Upper lobe of left lung (tissue), 4 donors: Measurements from ENCODE around the gene RSPH9.

Experiments used
- CTCF ChIP-seq, 6 experiments: fragments of 450-650 bp in 4 of 6; fragments of 200-600 bp in 2 of 6; sonication (generic) in 2 of 6; IDR thresholded peaks; one replicate each; pipeline ENCODE4 v1.5.1; 2016 to 2019; ENCODE audit warnings: antibody characterized with exemption in 6 of 6
- EP300 ChIP-seq, 4 donors: sonication (generic); formaldehyde crosslinking; IDR thresholded peaks; one replicate each; pipeline ENCODE4 v1.5.1; 2017; ENCODE audit warnings: antibody characterized with exemption in 4 of 4, control low read depth in 2 of 4
- POLR2A ChIP-seq, 4 donors: fragments of 450-650 bp; IDR thresholded peaks; one replicate each; pipeline ENCODE4 v1.5.1; 2016 to 2017; ENCODE audit warnings: antibody characterized with exemption in 4 of 4, mild to moderate bottlenecking in 2 of 4
- POLR2AphosphoS5 ChIP-seq, 2 donors: sonication (generic); formaldehyde crosslinking; IDR thresholded peaks; one replicate each; pipeline ENCODE4 v1.5.1; 2017; ENCODE audit warnings: antibody characterized with exemption in 2 of 2

- no peak for TF ChIP-seq POLR2A (IDR thresholded peaks at IDR 0.05)
- no peak for TF ChIP-seq POLR2AphosphoS5 (IDR thresholded peaks at IDR 0.05)
- TF ChIP-seq CTCF (IDR thresholded peaks at IDR 0.05) = no peak
- no peak for TF ChIP-seq EP300 (IDR thresholded peaks at IDR 0.05)
Observed at GRCh38 chr6:43679057-43679456, 34.2 kb downstream of the RSPH9 start.
